ENCODE results near the gene SMPD3. TPM values are rescaled to one million over a fixed set of nuclear protein-coding genes. Genes with fewer than 3 reads are reported as not detected.

Gene SMPD3
- total and polyA plus RNA-seq, 2 of the 8 experiments (the other 6 are each of a cell fraction or from before 2014, with no cell fraction given): 0.39 to 1.3 TPM

GRCh38 chr16:68342620-68343019 lies 105.7 kb downstream of the SMPD3 start:
- H3K27ac ChIP-seq (ENCODE audit: low read depth, low read length): no peak overlapping the region
- no peak overlapping the region for H4K8ac ChIP-seq (ENCODE audit: extremely low read depth, insufficient read depth, low read length)
- ChIA-PET POLR2A (ENCODE audit: partially characterized antibody) (no interaction called here), CTCF (ENCODE audit: partially characterized antibody) (interaction anchor here (0.6 to 2.9 kb wide), 5 partner anchors 14 to 173 kb away, joined by 3 to 10 read pairs (median 5); partner anchors contain the start of gene SLC7A6)
- H2BK20ac ChIP-seq (ENCODE audit: low read length): no peak overlapping the region
- DNase-seq (ENCODE audit: low read depth in 1 of 2, low spot score in 2 of 2) (no peak), FAIRE-seq (no peak)
- no peak overlapping the region for H3K23ac ChIP-seq (ENCODE audit: insufficient read length)
- H3K79me2 ChIP-seq (ENCODE audit: control insufficient read depth in 1 of 2, insufficient read depth in 2 of 2, low read length in 2 of 2): no peaks in the 10 kb centered on the region
- H2BK5ac ChIP-seq (ENCODE audit: low read depth, low read length): no peak overlapping the region
- no peak overlapping the region for H3K4me2 ChIP-seq (ENCODE audit: insufficient read depth in 1 of 2, low read depth in 2 of 2, low read length in 2 of 2)
- H4K5ac ChIP-seq (ENCODE audit: insufficient read length, low read depth, low read length): no peak overlapping the region
- no peak overlapping the region for H2AK5ac ChIP-seq (ENCODE audit: low read depth, low read length)
- no peaks in the 10 kb centered on the region for H3K9me3 ChIP-seq (ENCODE audit: insufficient read depth in 2 of 2, low read depth in 1 of 2, low read length in 1 of 2)
- no peak overlapping the region for H4K91ac ChIP-seq (replicated peaks; ENCODE audit: insufficient read length, low read length)
- no peak overlapping the region for H3K4ac ChIP-seq (replicated peaks; ENCODE audit: insufficient read length, low read depth, low read length)
- no peaks in the 10 kb centered on the region for H3K4me1 ChIP-seq (replicated peaks in 1 of 4; ENCODE audit: control insufficient read depth in 3 of 4, insufficient read depth in 4 of 4, low read length in 3 of 4)
- no peaks in the 10 kb centered on the region for H3K27me3 ChIP-seq (replicated peaks in 1 of 4; ENCODE audit: control insufficient read depth in 3 of 4, extremely low read depth in 1 of 4, insufficient read depth in 3 of 4, low read length in 3 of 4)
- H3K56ac ChIP-seq (replicated peaks; ENCODE audit: insufficient read length, low read depth, low read length): no peak overlapping the region
- peaks cover 18 to 48% (median 27%) of the 10 kb centered on the region in 4 experiments for H3K36me3 ChIP-seq (ENCODE audit: control insufficient read depth in 2 of 4, insufficient read depth in 4 of 4, low read length in 3 of 4)
- H2AFZ ChIP-seq (ENCODE audit: low read length): no peak overlapping the region
- no peaks in the 10 kb centered on the region; the same call in 1 of the 2 replicates for H3K23me2 ChIP-seq (ENCODE audit: low read depth, low read length)
- 90% methylated on average over 7 of the region's 7 CpGs; no CpG with 5 or more reads in 1 of the 2 experiments for WGBS, 2 experiments (ENCODE audit: extremely low coverage in 1 of 2, insufficient coverage in 1 of 2, insufficient read length in 1 of 2, insufficient replicate concordance in 2 of 2, low coverage in 1 of 2, low lambda C conversion rate in 2 of 2, missing lambda C conversion rate in 1 of 2)
- H3K14ac ChIP-seq (ENCODE audit: insufficient read length): no peak overlapping the region
- no peak overlapping the region for H2BK120ac ChIP-seq (replicated peaks; ENCODE audit: low read depth, low read length)
- H3K18ac ChIP-seq (ENCODE audit: extremely low read depth, low read length): no peak overlapping the region
- no peak overlapping the region for H3K4me3 ChIP-seq (ENCODE audit: extremely low read depth in 1 of 4, insufficient read depth in 2 of 4, low read depth in 3 of 4, low read length in 4 of 4)
- no peak overlapping the region for H3K9ac ChIP-seq (replicated peaks in 1 of 4; ENCODE audit: extremely low read depth in 1 of 4, low read depth in 3 of 4, low read length in 3 of 4)
- no peak overlapping the region for H2BK12ac ChIP-seq (ENCODE audit: low read depth, low read length)
- peaks cover 2 to 3% of the 10 kb centered on the region in 2 experiments for H4K20me1 ChIP-seq (replicated peaks in 1 of 2; ENCODE audit: control insufficient read depth in 1 of 2, insufficient read depth in 2 of 2, low read length in 2 of 2)
- no peak overlapping the region for H2BK15ac ChIP-seq (ENCODE audit: low read length)
- H3K79me1 ChIP-seq (ENCODE audit: low read depth, low read length): peaks cover 2% of the 10 kb centered on the region; the same call in 1 of the 2 replicates
- TF ChIP-seq BRCA1 (IDR thresholded peaks at IDR 0.05; ENCODE audit: low read depth, low read length): no peak
- no peak for TF ChIP-seq SRF (IDR thresholded peaks at IDR 0.05; ENCODE audit: low read depth, low read length)
- no peak for TF ChIP-seq CBX8 (IDR thresholded peaks at IDR 0.05; ENCODE audit: borderline replicate concordance, low read depth, low read length)
- TF ChIP-seq CHD2 (IDR thresholded peaks at IDR 0.05; ENCODE audit: low read length): no peak
- no peak for TF ChIP-seq ATF2 (IDR thresholded peaks at IDR 0.05; ENCODE audit: low read length)
- TF ChIP-seq MAFK (IDR thresholded peaks at IDR 0.05; ENCODE audit: low read depth, low read length): no peak
- TF ChIP-seq TAF7 (optimal IDR thresholded peaks at IDR 0.05; ENCODE audit: borderline replicate concordance, low read depth, low read length): no peak
- no peak for TF ChIP-seq BCL11A (IDR thresholded peaks at IDR 0.05; ENCODE audit: low read depth in 2 of 2, low read length in 2 of 2)
- no peak for TF ChIP-seq TEAD4 (IDR thresholded peaks at IDR 0.05; ENCODE audit: low read depth, low read length)
- no peak for TF ChIP-seq RAD21 (IDR thresholded peaks at IDR 0.05 in 1 of 2, conservative IDR thresholded peaks at IDR 0.05 in 1 of 2; ENCODE audit: low read depth in 2 of 2, low read length in 2 of 2)
- no peak for TF ChIP-seq CBX5 (IDR thresholded peaks at IDR 0.05; ENCODE audit: low read depth, low read length)
- no peak for TF ChIP-seq FOSL1 (IDR thresholded peaks at IDR 0.05; ENCODE audit: insufficient read depth, low read depth, low read length)
- TF ChIP-seq POLR2AphosphoS5 (IDR thresholded peaks at IDR 0.05; ENCODE audit: low read depth, low read length): no peak
